HG02973 (cell line): ENCODE data around the gene NRG2.

Source experiments
- ATAC-seq: cut with Tn5 transposase; IDR thresholded peaks from one replicate; pipeline ENCODE4 v1.9.1; 2021; ENCODE audit warnings: moderate library complexity; ENCODE audit not compliant: unreplicated experiment

The NRG2 gene

DNA sequence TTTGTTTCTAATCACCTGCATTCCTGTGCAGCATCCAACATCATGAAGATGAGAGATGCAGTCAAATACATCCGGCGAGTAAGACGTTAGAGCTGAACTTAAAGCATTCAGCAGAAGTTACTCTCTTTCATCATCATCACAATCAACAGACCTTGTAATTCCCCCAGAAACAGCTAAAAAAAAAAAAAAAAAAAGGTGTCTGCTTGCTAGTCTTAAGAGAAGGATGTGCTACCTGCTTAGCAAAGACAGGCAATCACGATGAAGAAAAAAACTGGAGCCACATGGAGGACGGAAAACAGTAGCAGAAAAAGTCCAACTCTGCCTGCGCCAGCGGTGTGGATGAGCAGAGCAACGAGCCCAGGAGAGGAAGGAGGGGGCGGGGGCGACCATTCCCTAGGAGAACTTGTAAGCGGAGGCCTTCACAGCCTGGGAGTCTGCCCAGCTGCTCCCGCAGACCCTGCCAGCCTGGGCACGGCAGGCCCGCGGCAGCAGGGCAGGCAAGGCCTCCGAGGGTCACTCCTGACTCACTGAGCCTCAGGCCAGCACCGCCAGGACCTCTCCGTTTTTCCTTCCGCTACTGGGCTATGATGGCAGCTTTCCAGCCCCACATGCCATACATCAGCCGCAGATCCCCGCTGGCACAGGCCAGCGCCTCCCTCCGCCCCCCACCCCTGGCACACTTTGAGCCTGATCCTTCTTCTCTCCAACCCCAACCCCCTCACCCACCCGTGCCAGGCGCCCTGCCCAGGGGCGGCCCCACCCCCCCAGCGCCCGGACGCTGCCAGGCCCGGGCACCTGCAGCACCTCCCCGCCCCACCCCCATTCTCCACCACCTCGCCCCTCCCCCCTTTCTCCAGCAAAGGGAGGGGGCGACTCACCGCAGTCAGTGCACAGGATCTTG, 1.4 kb downstream of the NRG2 start:
- no peak for ATAC-seq

DNA sequence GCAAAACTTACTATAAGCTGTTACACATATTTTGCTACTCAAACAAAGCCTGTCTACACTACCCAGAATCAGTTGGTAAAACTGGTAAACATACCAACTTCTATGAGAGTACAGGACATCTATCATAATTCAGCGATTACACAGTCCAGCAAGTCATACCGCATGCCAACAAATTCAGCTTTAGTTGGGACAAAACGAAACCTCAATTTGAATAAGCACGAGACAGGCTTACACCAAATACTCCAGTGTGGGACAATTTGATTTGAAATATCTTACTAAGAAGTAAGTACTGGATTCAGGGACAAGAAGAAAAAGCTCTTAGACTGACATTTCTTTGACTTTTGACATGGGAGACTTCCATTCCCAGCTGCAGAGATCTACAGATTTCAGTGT, 2.0 kb downstream of the NRG2 start:
- no peak for ATAC-seq

DNA sequence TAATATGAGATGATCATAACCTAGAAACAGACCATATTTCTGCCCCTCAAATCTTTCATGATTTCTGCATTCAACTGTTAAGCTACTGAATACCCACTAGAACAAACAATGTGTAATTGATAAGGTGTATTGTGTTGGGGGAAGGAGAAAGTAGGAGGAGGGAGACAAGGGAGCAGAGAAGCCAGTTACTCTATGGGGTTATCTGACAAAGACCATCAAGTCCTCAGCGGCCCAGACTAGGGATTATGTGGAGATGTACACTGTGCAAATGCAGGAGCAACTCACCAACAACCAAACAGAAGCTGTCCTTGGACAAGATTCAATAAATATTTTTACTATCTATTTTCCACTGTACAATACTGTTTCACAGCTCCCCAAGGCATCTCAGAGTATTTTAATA, 2.7 kb downstream of the NRG2 start:
- no peak for ATAC-seq

DNA sequence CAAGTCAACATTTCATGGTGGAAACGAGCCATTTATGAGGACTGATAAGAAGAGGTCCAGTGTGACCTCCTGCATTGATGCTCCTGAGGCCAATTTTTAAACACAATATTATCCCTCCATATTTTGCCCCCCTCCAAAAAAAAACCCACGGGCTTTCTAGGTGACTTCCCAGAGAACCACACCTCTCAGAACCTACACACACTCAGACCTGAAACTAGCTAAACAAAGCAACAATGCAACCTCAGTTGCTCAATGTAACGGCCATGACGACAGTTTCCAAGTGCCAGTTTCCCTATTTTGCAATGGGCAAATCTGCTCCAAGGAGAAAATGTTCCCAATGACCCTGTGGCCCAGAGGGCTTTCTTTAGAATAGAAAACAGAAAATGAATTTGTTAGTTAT, 3.5 kb downstream of the NRG2 start:
- peak; percentile 32 for ATAC-seq

DNA sequence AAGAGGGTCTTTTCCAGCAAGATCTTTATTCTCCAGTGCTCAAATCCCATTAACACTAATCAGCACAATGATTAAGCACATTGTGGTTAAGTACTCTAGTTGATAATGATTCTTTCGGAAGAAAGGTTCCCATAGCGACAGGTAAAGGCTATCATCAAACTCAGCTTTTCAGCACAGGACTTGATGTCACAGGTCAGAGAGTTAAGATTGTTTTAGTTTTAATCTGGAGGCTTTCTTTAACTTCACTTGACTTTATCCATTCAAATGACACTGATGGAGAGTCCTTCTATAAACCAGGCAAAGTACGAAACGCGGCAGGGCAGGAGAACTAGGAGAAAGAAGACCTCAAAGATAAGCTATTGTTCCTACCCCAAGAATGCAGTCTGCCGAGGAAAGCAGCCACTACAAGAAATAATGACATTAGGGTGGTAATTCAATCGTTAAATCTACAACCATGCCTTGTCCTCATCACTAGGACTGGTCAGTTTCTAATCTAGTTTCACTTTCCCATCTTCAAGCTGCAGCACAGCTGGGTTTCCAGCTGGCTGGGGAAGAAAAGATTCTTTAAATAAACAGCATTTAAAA, 4.6 kb downstream of the NRG2 start:
- ATAC-seq: no peak

DNA sequence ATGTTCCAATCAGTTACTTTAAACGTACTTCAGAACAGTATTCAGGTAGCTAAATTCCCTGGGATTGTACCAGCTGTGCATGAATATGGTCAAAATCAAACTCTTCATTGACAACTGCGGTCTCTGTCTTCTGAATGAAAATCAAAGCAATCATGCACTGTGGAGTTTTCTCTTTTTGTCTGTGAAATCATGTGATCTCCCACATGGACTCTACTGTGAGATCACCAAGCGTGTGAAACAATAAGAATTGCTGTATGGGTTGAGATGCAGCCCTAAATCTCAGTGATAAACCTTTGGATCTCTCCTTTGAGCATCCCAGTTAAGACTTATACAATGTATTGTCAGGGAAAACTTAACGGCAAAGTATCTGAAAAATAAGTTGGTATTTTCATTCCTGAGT, 6.1 kb downstream of the NRG2 start:
- ATAC-seq: no peak

DNA sequence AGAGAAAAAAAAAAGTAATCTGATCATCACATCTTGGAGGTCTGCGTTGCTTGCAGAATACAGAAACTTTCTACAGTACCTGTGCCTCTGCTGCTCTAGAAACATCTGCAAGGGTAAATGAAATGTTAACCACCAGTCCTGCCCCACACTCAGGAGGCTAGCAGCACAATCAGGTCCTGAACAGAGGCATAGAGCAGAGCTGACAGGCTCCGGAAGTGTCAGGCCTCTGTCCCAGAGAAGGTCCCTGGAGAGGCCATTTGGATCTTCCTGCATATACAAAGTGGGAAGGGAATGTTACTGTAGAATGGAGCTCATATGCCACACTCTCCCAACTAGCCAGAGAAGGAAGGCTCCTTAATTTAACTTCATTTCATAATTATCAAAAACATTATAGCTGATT, 7.2 kb downstream of the NRG2 start:
- no peak for ATAC-seq

DNA sequence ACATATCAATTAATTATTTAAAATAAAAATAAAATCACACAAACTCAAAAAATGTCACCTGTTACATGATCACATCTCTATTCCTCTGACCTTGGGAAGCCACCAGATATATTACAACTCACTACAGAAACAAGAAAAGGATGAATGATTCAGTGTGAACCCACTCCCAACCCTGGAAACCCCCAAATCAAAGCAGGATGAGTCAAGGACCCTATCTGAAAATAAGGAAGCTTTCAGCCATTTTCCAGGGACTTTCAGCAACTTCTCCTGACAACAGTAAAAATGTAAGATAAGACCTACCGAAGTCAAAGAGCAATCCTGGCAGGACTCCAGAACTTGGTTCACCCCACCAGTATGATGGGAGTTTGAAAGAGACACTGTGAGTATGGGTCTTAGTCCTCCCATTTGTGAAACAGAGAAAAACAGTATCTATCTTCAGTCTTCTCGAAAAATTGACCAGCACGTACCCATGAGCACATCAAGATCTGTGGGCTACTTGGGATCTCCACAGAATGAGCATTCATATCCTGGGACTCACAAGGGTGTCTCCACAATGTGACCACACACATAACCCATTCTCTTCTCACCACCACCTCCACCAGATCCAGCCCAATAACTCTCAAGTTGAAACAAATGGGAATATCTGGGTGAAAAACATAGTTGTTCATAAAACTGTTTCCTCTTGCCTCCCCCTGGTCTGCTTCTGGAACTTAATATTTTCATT, 9.9 kb downstream of the NRG2 start:
- no peak for ATAC-seq

DNA sequence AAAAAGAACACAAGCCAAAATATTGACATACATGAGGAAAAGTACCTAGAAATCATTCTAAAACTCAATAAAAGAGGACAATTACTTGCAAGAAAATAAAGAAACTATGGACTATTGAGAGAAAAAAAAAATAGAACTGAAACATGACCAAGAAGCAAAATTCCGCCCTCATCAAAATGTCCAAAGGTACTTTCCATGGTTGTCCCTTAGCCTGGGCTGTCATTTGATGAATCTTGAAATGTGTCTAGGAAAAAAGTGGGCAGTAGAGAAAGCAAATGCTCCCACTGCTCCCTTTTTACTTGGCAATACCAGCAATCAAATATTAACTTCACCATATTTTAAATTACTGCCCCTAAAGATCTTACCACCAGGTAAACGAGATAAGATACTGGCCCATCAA, 10.8 kb downstream of the NRG2 start:
- no peak for ATAC-seq

DNA sequence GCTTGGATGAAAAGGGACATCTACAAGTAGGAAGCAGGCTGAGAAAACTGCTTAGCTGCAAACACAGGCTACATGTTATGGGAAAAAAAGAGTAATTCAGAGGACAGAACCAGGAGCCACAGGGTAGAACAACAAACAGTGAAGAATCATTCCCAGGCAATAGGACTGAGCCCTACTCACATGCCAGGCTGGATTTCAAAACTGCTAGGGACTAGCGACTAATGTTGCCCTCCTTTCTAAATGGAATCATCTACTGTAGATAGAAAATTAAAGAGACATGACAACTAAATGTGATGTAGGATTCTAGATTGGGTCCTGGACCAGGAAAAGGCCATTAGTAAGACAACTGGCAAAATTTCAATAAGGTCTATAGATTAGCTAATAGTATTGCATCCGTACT, 15.3 kb downstream of the NRG2 start:
- ATAC-seq: no peak

DNA sequence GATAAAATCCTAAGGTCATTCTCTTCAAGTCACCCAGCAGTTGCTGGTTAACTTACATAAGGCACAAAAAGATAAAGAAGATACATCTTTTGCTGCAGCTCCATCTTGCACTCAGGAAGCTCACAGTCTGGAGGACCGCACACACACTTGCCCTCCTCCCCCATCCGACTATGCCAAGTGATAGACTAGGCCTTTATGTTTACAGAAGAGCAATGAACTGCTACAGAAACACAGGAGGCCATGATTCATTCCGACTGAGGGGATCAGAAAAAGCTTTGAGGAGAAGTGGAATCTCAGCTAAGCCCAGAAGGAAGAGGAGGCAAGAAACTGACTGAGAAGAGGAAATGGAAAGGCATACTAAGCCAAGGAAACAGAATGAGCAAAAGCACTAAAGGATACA, 17.4 kb downstream of the NRG2 start:
- no peak for ATAC-seq

DNA sequence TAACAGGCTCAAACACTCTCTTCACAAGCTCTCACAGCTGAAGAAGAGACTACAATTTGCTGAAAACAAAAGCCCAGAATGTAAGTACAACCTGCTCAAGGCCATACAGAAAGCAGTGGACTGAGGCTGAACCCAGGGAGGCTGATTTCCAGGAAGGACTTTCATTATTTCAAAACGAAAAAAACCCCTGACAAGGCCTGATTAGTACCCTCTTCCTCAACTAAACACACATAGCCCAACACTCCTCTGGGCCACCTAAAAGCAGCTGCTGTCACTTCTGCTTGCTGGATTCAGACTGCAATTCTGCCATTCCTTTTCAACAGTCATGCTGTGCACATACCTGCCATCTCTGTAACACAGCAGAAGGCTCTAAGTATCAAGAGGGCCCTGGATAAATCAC, 18.2 kb downstream of the NRG2 start:
- no peak for ATAC-seq

DNA sequence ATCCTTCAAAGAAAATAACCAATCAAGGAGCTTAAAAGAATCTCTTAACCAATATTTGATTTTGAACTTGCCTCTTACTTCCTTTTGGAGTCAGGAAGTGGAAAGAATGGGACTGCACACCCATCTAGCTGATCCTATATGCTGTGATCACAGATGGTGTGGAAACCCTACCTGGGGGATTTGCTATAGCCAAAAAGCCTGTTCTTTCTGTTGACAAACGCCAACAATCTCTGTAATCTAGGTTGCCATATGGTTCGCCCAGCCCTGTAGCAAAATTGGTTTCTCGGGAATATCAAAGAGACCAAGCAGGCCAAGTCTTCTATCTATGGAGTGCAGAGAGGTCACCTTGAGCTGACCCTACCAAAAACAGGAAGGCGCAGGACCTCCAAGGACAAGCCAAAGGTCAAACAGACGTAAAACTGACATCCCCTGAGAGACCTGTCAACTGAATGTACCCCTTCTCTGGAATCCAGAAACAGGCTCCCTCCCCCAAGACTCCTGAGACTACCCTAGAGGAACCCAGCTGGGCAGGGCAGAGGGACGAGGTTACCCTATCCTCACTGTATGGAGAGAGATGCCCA, 19.4 kb downstream of the NRG2 start:
- no peak for ATAC-seq

DNA sequence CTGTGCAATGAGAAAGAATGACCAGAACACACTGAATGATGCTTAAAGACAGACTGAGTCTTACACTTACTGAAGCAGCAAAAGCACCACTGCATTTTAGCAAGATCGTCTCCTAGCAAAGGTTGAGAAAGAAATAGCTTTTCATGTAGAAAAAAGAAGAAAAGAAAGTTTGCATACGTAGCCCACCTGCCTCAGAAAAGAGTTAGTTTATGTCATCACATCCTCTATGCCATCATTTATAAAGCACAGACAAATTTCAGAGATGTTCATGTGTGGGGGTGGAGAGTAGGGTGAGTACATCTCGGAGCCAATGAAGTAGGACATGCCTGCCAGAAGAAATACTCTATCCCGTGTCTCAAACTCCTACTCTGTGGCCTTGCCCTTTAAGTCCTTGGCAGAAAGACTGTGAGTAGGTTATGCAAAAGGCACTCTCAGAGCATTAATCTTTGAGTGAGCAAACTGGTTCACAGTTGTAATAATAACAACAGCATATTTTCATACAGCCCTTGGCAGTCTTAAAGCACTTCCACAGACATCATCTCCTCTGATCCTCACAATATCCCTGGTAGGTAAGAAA, 22.4 kb downstream of the NRG2 start:
- no peak for ATAC-seq

DNA sequence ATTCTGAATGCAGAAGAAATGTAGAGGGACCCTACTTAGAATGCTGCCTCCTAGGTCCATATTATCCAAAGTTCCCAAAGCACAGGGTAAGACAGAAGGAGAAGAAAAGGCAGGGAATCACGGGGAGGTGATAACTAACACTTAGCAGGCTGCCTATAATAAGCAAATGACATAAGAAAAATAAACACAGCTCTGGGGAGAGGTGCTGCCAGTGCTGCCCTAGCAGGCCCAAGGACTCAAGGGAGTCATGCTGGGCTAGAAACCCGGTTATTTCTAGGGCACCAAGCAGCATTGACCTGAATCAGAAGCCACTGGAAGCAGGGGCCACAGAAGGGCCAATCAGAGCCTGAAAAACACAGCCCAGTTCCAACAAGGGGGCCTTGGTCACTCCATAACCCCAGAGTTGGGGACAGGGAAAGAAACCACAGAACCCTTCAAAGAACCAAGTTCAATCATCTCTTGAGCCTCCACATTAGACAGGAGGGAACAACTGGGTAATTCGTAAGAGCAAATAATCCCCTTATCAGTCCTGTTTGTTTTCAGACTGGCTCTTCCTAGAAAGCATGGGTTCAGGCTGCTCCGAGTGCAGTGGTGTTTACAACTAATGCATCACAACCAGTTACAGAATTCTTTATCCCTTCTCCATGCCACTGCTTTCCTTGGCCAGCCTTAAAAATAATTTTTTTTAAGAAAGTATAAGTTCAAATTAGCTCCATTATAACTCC, 24.0 kb downstream of the NRG2 start:
- no peak for ATAC-seq

DNA sequence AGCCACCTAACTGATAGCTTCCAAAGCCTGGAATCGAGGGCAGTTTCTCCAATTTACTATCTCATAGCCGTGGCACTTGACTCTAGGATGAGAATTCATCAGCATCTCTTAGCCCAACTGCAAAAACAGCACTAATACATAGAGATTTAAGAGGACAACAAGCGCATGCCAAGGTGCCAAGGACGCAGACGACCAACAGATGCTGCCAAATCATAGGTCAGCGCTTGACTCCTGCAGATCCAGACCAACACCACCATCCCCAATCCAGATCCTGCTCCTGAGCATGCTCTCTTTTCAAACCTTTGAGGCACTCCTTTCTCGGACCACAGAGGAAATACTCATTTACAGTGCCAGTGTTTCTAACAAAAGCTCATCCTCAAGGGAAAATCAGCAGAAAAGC, 24.6 kb downstream of the NRG2 start:
- no peak for ATAC-seq

DNA sequence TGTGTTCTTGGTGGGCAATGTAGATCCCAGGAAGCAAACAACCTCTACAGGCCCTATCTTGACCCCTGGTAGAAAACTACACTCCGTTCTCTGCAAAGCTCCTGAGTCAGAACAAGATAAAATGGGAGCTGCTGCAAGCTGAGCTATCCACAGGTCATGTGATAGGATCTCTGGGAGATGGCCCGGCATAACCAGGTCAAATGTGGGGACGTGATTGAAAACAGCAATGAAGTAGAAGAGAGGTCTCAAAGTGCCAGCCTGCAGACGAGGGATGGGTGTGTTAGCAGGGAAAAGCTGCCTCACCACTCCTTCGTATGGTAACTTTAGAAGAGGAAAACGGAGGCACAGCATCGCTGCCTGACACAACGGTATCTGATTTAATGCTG, 25.0 kb downstream of the NRG2 start:
- ATAC-seq: no peak

DNA sequence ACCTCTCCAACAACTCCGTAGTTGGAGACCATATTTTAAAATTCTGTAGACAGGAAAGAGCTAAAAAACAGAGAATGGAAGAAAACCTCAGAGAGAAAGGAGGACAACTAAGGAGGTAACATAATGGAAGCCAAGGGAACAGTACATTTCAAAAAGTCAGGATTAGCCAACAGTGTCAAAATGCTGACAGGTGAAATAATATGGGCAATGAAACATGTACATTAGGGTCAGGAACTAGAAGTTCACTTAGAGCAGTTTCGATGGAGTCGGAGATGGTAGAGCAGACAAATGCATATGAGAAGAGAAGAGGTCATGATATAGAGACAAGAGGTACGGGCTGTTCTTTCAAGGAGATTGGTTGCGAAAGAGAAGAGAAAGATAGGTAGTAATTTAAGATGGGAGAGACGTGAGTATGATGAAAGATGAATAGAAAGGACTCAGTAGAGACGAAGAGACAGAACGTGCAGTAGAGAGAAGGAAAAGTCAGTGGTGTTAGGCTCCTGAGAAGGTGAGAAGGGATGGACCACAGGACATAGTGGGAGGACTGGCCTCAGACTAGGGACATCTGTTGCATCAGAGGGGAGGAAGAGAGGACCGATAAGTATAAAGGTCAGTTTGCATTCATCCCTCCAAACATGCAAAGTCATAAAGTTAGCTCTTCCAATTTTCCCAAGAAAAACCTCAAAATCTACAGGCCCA, 25.6 kb downstream of the NRG2 start:
- no peak for ATAC-seq

DNA sequence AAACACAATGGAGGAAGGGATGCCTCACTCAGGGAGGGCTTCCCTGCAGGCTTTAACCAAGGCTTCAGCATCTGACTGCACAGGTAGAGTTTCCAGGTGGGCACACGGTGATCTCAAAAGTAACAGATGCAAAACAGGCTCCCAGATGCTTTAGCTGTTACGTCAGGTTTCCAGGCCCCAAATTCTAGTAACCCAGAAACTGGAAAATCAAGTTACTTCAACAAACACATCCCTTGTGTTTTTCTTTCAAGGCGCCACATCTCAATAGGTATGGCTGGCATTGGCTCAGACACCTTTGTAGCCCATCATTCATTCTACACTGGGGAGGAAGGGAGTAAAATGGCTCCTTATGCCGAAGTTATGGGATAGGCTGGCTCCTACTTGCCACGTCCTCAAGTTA, 27.4 kb downstream of the NRG2 start:
- no peak for ATAC-seq

DNA sequence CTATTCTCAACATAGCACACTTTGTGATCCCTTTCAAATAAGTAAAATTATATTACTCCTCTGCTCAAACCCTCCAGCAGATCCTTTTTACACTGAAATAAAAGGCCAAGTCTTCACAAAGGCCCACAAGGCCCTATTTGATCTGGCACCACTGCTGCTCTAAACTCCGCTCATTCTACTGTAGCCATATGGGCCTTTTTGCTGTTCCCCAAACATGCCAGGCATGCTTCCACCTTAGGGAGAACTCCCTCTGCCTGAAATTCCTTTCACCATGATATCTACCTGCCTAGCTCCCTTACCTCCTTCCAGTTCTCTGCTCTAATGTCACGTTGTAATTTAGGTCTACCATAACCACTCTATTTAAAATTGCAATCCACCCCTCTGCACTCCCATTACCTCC, 28.3 kb downstream of the NRG2 start:
- ATAC-seq: no peak
